Naive thymus-derived CD4-positive, alpha-beta T cell (primary cell): ENCODE results near the gene DUOXA1. TPM values are rescaled to one million over a fixed set of nuclear protein-coding genes. Genes with fewer than 3 reads are reported as not detected.

ENCODE experiments used
- ATAC-seq: fragments of 150-1000 bp; cut with Tn5 transposase; 2 replicates; pipeline ENCODE4 v1.10.0; 2021; ENCODE audit warnings: mild to moderate bottlenecking, moderate library complexity
- CTCF ChIA-PET: fragments of 350-600 bp; sonication (Branson Sonifier 250); formaldehyde crosslinking; loops from one replicate; lab custom pipeline; 2021; ENCODE audit warnings: antibody characterized with exemption; lab: Charles Lee
- POLR2A ChIA-PET: fragments of 350-600 bp; sonication (Branson Sonifier 250); formaldehyde crosslinking; loops from one replicate; lab custom pipeline; 2021; ENCODE audit warnings: antibody characterized with exemption, inconsistent platforms; lab: Charles Lee
- DNase-seq, 9 donors: peaks; one replicate each; pipeline versions ENCODE4 v3.0.0 to v3.0.0-alpha.2; 2020 to 2022; ENCODE audit warnings: mixed read lengths in 1 of 9
- H3K27ac ChIP-seq: one replicate; pipeline ENCODE4 v1.7.0; 2013; ENCODE audit warnings: mild to moderate bottlenecking, low read depth, low read length, moderate library complexity
- H3K27me3 ChIP-seq, 2 donors: one replicate each; pipeline ENCODE4 v1.7.0; 2013; ENCODE audit warnings: low read length in 2 of 2, mild to moderate bottlenecking in 2 of 2, moderate library complexity in 2 of 2; ENCODE audit not compliant: control insufficient read depth in 2 of 2, insufficient read depth in 2 of 2
- H3K36me3 ChIP-seq, 3 experiments: 1 replicate in 2 of 3; 2 replicates in 1 of 3; pipeline ENCODE4 v1.7.0; 2013; ENCODE audit warnings: low read length in 3 of 3, mild to moderate bottlenecking in 3 of 3, moderate library complexity in 1 of 3; ENCODE audit not compliant: insufficient read depth in 3 of 3, control insufficient read depth in 2 of 3
- H3K4me1 ChIP-seq, 2 donors: one replicate each; pipeline ENCODE4 v1.7.0; 2013; ENCODE audit warnings: low read length in 2 of 2, mild to moderate bottlenecking in 2 of 2, moderate library complexity in 1 of 2; ENCODE audit not compliant: control insufficient read depth in 2 of 2, insufficient read depth in 2 of 2
- H3K4me3 ChIP-seq: 2 replicates; pipeline ENCODE4 v1.7.0; 2013; ENCODE audit warnings: mild to moderate bottlenecking, low read length
- H3K9me3 ChIP-seq, 3 experiments: 1 replicate in 2 of 3; 2 replicates in 1 of 3; pipeline ENCODE4 v1.7.0; 2013; ENCODE audit warnings: low read length in 3 of 3; ENCODE audit not compliant: control insufficient read depth in 2 of 3
- H3K27ac Mint-ChIP-seq, 9 donors: one replicate each; pipeline ENCODE4 v1.8.0; 2020 to 2022; ENCODE audit warnings: mixed read lengths in 9 of 9, mild to moderate bottlenecking in 8 of 9, moderate library complexity in 5 of 9, inconsistent platforms in 2 of 9
- H3K27me3 Mint-ChIP-seq, 5 donors: one replicate each; pipeline ENCODE4 v1.8.0; 2021 to 2022; ENCODE audit warnings: mixed read lengths in 5 of 5, mild to moderate bottlenecking in 1 of 5
- H3K36me3 Mint-ChIP-seq, 5 donors: one replicate each; pipeline ENCODE4 v1.8.0; 2020 to 2022; ENCODE audit warnings: mixed read lengths in 5 of 5, mild to moderate bottlenecking in 3 of 5, inconsistent platforms in 1 of 5
- H3K4me1 Mint-ChIP-seq, 7 donors: one replicate each; pipeline ENCODE4 v1.8.0; 2020 to 2022; ENCODE audit warnings: mixed read lengths in 7 of 7, mild to moderate bottlenecking in 3 of 7, inconsistent platforms in 1 of 7
- H3K4me3 Mint-ChIP-seq, 10 donors: one replicate each; pipeline ENCODE4 v1.8.0; 2020 to 2022; ENCODE audit warnings: mild to moderate bottlenecking in 10 of 10, mixed read lengths in 10 of 10, moderate library complexity in 6 of 10, inconsistent platforms in 2 of 10
- H3K9me3 Mint-ChIP-seq, 11 donors: one replicate each; pipeline ENCODE4 v1.8.0; 2020 to 2022; ENCODE audit warnings: mixed read lengths in 11 of 11, mild to moderate bottlenecking in 4 of 11, inconsistent platforms in 1 of 11, moderate library complexity in 1 of 11
- intact Hi-C, 2 donors: fragments of 100-400 bp; cut with micrococcal nuclease; formaldehyde crosslinking; loops; one replicate each; pipeline ENCODE4 v1.15.1; 2023
- polyA plus RNA-seq, 2 donors: library from polyadenylated mRNA; unstranded; fragments of 300-500 nt; fragmentation: Illumina TruSeq; gene quantifications; one replicate each; pipeline ENCODE4 v1.2.3, GENCODE V29; 2021
- total RNA-seq, 6 experiments: library from RNA in 5 of 6; stranded (reverse) in 5 of 6; gene quantifications; 1 replicate in 5 of 6; 2 replicates in 1 of 6; pipeline ENCODE4 v1.2.3 and lab custom pipeline; 2021 to 2026

DUOXA1 gene
- total and polyA plus RNA-seq, 7 experiments from 2014 or later = 0.22 to 0.51 (median 0.49) TPM; not detected in 4

DNA sequence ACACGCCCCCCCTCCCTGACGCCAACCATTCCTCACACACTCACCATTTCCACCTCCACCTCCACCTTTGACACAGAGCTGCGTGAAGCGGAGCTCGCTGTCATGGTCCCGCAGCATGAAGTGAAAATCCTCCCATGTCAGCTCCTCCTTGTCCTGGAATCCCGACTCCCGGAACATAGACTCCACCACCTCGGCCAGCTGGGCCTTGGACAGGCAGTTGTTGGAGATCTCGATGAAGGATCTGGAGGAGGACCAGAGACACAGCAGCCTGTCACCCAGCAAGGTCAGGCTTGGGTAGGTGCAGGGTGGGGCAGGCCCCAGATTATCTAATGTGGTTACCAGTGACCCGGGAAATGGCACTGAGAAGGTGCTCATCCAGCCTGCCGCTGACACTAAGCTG is 27.9 kb downstream of the DUOXA1 start:
- no peaks in the 10 kb centered on the region for H3K4me1 ChIP-seq
- intact Hi-C loops = no loop called here
- Mint-ChIP-seq H3K36me3 (no peaks in the 10 kb centered on the region), H3K4me1 (no peaks in the 10 kb centered on the region), H3K27ac (no peak overlapping the region), H3K4me3 (no peak overlapping the region), H3K9me3 (no peaks in the 10 kb centered on the region), H3K27me3 (peaks cover 0 to 23% (median 8%) of the 10 kb centered on the region in 5 donors)
- no peak overlapping the region for H3K4me3 ChIP-seq
- no peak for ATAC-seq
- H3K9me3 ChIP-seq = no peaks in the 10 kb centered on the region
- H3K27ac ChIP-seq = no peak overlapping the region
- no peaks in the 10 kb centered on the region for H3K36me3 ChIP-seq
- H3K27me3 ChIP-seq = no peaks in the 10 kb centered on the region
- POLR2A ChIA-PET = no interaction called here
- CTCF ChIA-PET = no interaction called here
- DNase-seq = no peak

DNA sequence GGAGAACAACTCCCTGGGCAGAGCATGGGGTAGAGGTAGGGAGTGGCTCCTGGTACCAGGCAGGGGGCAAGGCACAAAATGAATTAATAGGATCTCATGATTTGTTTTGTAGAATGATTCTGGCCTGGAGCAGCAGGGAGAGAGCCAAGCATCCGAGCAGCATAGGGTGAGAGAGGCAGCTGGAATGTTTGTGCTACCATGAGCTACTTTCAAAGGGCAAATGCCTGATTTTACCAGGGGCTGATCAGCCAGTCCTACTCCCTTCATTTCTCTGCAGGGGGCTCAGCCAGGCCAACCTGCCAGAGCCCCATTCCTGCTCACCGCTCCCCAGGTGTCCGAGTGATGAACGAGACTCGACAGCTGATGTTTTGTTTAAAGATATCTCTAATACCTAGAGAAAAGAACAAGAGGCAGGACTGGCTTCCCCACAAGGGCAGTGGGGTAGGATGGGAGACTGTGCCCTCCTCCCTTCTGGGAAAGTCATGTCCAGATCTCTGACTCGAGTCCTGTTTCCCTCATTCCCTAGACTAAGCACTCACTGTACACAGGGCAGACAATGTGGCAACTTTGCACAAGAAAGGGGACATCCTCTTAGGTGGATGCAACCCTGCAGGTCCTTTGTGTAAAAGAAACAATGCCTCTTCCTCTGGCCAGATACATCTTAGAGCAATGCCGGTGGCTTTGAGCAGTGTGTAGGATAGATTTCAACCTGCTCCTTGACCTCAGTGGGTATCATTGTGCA is 28.6 kb downstream of the DUOXA1 start:
- ChIA-PET CTCF (no interaction called here), POLR2A (no interaction called here)
- H3K27ac ChIP-seq = no peak overlapping the region
- no peaks in the 10 kb centered on the region for H3K36me3 ChIP-seq
- Mint-ChIP-seq H3K4me1 (no peaks in the 10 kb centered on the region), H3K27ac (no peak overlapping the region), H3K4me3 (no peak overlapping the region), H3K9me3 (no peaks in the 10 kb centered on the region), H3K36me3 (no peaks in the 10 kb centered on the region), H3K27me3 (peaks cover 0 to 23% (median 5%) of the 10 kb centered on the region in 5 donors)
- H3K27me3 ChIP-seq = no peaks in the 10 kb centered on the region
- intact Hi-C loops = no loop called here
- H3K4me1 ChIP-seq = no peaks in the 10 kb centered on the region
- H3K4me3 ChIP-seq = no peak overlapping the region
- ATAC-seq (no peak), DNase-seq (no peak)
- H3K9me3 ChIP-seq = no peaks in the 10 kb centered on the region

DNA sequence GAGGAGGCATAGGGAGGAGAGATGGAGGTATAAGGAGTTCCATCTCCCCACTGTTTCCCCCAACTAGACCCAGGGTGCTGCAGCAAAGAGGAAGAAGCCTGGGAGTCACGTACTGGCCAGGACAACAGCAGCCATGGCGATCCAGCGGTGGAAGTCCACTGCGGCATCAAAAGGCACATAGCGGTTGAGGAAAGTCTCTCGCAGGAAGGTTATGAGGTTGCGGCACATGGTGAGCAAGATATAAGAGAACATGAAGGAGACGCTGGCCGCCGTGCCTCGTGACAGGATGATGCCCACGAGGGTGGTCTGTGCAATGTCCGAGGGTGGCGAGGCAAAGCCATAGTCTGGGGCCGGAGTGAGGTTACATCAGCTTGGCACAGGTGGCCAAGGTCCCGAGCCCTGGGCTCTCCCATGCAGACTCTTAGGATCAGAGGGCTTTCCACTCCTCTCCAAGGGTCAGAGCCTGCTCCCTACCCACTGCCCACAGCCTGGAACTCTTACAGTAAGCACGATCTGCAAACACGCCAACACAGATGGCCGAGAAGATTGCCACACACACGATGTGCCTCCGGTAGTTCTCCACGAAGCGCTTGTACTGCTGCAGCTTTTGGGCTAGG is 30.0 kb downstream of the DUOXA1 start:
- H3K27me3 Mint-ChIP-seq = peaks cover 0 to 23% (median 3%) of the 10 kb centered on the region in 5 donors
- H3K4me3 Mint-ChIP-seq = no peak overlapping the region
- Histone ChIP-seq H3K27me3 (no peaks in the 10 kb centered on the region), H3K9me3 (no peaks in the 10 kb centered on the region), H3K36me3 (no peaks in the 10 kb centered on the region), H3K4me3 (no peak overlapping the region), H3K4me1 (no peaks in the 10 kb centered on the region), H3K27ac (no peak overlapping the region)
- H3K36me3 Mint-ChIP-seq = no peaks in the 10 kb centered on the region
- no peaks in the 10 kb centered on the region for H3K4me1 Mint-ChIP-seq
- POLR2A ChIA-PET = no interaction called here
- ATAC-seq = no peak
- DNase-seq = no peak
- H3K27ac Mint-ChIP-seq = no peak overlapping the region
- no peaks in the 10 kb centered on the region for H3K9me3 Mint-ChIP-seq
- intact Hi-C loops = no loop called here
- CTCF ChIA-PET = no interaction called here

DNA sequence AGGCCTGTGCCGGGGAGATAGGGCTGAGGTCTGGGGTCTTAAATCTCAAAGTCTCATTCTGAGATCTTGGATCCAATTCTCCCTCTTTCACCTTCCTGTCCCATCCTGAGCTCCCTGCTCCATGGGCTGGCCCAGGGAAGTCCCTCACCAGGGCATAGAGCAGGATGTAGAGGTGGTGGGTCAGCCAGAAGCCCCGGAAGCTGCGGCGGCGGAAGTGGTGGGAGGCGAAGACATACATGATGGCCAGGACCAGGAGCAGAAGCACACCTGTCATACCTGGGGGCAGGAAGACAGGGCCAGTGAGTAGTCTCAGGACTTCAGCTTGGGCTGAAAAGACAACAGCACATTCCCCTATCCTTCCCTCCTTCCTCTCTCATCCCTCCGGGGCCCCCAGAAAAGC is 32.2 kb downstream of the DUOXA1 start:
- no peak for DNase-seq

DNA sequence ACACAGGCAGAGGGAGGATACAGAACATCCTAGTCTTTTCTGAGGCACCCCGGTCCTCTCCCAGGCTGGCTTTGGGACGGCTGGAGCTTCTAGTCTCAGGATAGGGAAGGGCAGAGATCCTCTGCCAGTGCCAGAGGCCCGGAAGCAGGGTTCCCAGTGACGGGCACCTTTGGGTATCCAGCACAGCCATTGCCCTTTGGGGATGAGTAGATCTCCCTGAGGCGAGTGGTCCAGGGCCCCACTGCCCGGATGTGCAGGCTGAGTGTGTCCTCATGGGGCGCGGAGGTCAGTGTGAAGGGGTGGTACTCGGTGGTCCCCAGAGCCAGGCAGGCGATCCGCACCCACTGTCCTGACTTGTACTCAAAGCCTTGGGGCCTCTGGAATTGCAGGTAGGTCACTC is 34.0 kb downstream of the DUOXA1 start:
- no peaks in the 10 kb centered on the region for H3K36me3 ChIP-seq
- H3K4me3 ChIP-seq = no peak overlapping the region
- peaks cover 0 to 2% (median 0%) of the 10 kb centered on the region in 11 donors for H3K9me3 Mint-ChIP-seq
- ChIA-PET POLR2A (no interaction called here), CTCF (no interaction called here)
- no peaks in the 10 kb centered on the region for H3K9me3 ChIP-seq
- DNase-seq (peak in 1 of 9 donors; percentile 17), ATAC-seq (no peak)
- H3K4me3 Mint-ChIP-seq = no peak overlapping the region
- H3K27ac Mint-ChIP-seq = no peak overlapping the region
- intact Hi-C loops = no loop called here
- H3K27me3 Mint-ChIP-seq = peaks cover 8 to 23% (median 11%) of the 10 kb centered on the region in 5 donors
- H3K27ac ChIP-seq = no peak overlapping the region
- no peaks in the 10 kb centered on the region for H3K27me3 ChIP-seq
- H3K4me1 ChIP-seq = no peaks in the 10 kb centered on the region
- H3K4me1 Mint-ChIP-seq = no peaks in the 10 kb centered on the region
- no peaks in the 10 kb centered on the region for H3K36me3 Mint-ChIP-seq

More for the DNA sequence above, 32.2 kb downstream of the DUOXA1 start:
- ATAC-seq = no peak
- H3K36me3 Mint-ChIP-seq = no peaks in the 10 kb centered on the region
- Histone ChIP-seq H3K9me3 (no peaks in the 10 kb centered on the region), H3K36me3 (no peaks in the 10 kb centered on the region), H3K4me3 (no peak overlapping the region), H3K27me3 (no peaks in the 10 kb centered on the region), H3K4me1 (no peaks in the 10 kb centered on the region), H3K27ac (no peak overlapping the region)
- H3K4me3 Mint-ChIP-seq = no peak overlapping the region
- H3K9me3 Mint-ChIP-seq = no peaks in the 10 kb centered on the region
- peaks cover 0 to 28% (median 3%) of the 10 kb centered on the region in 5 donors for H3K27me3 Mint-ChIP-seq
- ChIA-PET POLR2A (no interaction called here), CTCF (interaction anchor here (0.6 kb wide), 1 partner anchor 221 kb away, joined by 3 read pairs; no protein-coding TSS in a partner anchor)
- H3K27ac Mint-ChIP-seq = no peak overlapping the region
- no peaks in the 10 kb centered on the region for H3K4me1 Mint-ChIP-seq
- intact Hi-C loops = no loop called here

DNA sequence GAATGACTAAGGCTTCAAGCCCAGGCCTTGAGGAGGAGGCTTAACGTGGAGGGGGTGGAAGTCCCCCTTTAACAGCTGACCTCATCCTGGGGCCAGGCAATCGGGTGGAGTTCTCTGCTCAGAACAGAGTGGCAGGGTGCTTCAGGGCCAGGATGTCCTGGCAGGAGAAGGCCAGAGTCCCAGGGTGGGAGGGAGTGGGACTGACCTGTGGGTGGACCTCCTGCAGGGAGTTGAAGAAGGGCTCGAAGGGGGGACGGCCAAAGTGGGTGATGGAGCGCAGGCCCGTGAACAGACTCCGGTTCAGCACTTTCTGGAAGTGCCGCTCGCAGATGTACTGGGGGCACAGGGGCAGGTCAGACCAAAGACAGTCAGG is 35.3 kb downstream of the DUOXA1 start:
- Mint-ChIP-seq H3K4me3 (no peak overlapping the region), H3K27me3 (peaks cover 9 to 25% (median 18%) of the 10 kb centered on the region in 5 donors), H3K27ac (no peak overlapping the region), H3K4me1 (no peaks in the 10 kb centered on the region), H3K9me3 (peaks cover 0 to 2% (median 0%) of the 10 kb centered on the region in 11 donors), H3K36me3 (no peaks in the 10 kb centered on the region)
- no peak overlapping the region for H3K4me3 ChIP-seq
- ChIA-PET POLR2A (no interaction called here), CTCF (no interaction called here)
- no peaks in the 10 kb centered on the region for H3K4me1 ChIP-seq
- ATAC-seq = no peak
- no peaks in the 10 kb centered on the region for H3K9me3 ChIP-seq
- no peak for DNase-seq
- no peaks in the 10 kb centered on the region for H3K27me3 ChIP-seq
- intact Hi-C loops = no loop called here
- no peak overlapping the region for H3K27ac ChIP-seq
- no peaks in the 10 kb centered on the region for H3K36me3 ChIP-seq
